HG03135 (cell line): ENCODE data around the gene XKR8.
"Not testable (repeated sequence)": the region's sequence is repeated elsewhere in the genome, so short reads cannot be mapped to it uniquely, and the experiment has no call there.

Source experiments
- ATAC-seq: cut with Tn5 transposase; IDR thresholded peaks from one replicate; pipeline ENCODE4 v1.9.1; 2021; ENCODE audit warnings: mild to moderate bottlenecking, moderate library complexity; ENCODE audit not compliant: unreplicated experiment

Gene XKR8

DNA sequence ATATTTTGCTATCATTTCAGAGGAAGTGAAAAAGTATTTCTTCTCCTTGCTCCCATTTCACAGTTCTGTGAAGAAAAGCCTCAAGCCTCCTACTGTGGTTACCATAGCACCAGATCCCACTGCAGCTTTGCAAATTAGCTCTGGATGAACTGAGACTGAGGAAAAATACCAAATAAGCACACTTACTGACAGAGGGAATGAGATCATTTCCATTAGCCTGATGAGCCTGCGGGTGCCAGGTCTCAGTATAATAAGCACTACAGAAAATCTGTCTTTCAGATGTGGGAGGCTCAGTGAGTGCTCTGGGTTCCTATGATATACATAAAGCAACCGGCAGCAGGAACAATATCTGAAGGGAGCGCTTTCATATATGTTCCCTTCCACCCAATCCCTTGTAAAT lies 21.4 kb downstream of the XKR8 start:
- ATAC-seq = no peak

DNA sequence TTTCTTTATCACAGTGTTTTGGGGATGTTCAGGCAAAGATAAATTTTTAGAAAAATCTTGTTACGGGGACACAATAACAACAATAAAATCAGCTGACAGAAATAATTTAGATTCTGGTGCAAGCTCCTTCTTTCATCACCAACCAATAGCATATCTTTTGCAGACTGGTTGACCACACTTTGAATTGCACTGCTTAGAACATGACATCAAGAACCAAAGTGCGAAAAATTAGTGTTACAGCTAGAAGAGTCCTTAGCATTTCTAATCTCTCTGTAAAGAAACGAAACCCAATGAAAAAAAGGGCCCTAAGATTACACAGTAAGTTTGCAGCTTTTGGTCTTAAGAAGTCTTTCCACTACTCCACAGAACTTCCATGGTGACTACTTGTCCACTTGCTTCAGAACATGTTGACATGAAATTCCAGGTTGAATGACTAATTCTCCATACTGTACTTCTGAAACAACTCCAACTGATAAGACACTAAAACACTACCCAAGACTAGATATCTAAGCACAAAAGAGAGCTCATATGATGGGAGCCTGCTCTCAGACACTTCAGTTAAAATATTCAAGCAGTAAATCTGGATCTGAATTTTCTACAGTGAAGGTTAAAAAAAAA lies 31.3 kb downstream of the XKR8 start:
- ATAC-seq = no peak

DNA sequence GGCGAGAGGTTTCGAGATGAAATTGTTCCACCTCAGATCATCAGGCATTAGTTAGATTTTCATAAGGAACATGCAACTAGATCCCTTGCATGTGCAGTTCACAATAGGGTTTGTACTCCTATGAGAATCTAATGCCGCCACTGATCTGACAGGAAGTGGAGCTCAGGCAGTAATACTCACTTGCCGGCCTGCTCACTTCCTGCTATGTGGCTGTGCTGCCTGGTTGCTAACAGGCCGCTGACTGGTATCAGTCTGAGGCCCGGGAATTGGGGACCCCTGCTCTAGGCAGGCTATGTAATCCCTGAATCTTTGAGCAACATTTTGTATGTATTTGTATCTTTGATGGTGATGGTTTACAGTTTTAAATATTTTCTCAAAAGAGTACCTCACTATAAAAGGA lies 32.5 kb downstream of the XKR8 start:
- ATAC-seq = no peak

DNA sequence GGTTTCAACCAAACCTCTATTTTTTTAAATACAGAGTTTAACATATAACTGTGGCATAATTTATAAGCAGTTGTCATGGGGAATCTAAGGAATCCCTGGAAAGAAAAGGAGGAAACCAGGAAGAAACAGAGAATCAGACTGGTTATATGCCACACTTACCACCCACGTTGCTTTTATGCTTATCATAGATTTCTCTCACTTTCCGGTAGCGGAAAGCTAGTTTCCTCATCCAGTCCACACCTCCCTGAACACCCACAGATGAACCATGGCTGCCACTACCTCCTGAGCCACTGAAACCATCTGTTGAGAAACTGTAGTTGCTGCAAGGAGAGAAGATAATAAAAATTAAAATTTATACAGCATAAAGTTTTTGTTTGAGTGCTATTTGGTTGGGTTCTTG lies 33.5 kb downstream of the XKR8 start:
- no peak for ATAC-seq

DNA sequence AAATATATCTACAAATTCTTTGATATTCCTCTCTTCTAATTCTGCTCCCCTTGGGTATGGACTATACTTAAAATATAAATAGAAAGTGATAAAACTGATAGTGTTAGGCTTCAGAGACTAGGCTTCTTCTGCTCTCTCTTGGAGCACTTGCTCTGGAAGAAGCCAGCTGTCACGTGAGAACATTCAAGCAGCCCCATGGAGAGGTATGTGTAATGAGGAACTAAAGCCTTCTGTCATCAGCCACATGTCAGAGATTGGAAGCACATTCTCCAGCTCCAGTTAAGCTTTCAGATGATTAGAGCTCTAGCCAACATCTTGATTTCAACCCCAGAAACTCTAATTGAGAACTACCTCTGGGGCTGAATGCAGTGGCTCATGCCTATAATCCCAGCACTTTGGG lies 34.3 kb downstream of the XKR8 start:
- no peak for ATAC-seq

DNA sequence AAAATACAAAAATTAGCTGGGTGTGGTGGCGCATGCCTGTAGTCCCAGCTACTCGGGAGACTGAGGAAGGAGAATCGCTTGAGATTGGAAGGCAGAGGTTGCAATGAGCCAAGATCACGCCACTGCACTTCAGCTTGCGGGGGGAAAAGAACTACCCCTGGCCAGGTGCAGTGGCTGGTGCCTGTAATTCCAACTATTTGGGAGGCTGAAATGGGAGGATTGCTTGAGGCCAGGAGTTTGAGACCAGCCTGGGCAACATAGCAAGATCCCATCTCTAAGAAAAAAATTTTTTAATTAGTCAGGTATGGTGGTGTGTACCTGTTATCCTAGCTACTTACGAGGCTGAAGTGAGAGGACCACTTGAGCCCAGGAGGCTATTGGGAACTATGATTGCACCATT lies 34.8 kb downstream of the XKR8 start:
- not testable (repeated sequence) for ATAC-seq

DNA sequence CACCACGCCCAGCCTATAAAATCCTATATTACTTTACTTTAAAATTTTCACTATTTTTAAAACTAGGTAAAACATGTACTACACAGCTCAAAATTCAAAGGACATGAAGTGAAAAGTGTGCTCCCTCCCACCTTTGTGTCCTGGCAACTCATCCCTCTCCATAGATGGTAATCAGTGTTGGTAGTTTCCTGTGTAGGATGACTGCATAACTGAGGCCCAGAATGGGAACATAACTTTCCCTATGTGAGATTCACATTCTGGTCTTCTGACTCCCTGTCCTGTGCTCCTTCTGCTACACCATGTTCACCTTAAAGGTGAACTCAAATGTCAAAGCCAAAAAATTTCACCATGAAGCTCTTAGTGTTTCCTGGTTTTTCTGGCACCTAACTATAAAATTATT lies 39.3 kb downstream of the XKR8 start:
- no peak for ATAC-seq

DNA sequence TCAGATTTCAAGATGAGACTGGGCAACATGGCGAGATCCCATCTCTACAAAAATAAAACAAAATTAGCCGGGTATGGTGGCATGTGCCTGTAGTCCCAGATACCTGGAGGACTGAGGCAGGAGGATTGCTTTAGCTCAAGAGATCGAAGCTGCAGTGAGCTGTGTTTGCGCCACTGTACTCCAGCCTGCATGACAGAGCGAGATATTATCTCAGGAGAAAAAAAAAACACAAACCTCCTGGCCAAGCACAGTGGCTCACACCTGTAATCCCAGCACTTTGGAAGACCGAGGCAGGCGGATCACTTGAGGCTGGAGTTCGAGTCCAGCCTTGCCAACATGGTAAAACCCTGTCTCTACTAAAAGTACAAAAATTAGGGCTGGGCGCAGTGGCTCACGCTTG lies 42.8 kb downstream of the XKR8 start:
- no peak for ATAC-seq

DNA sequence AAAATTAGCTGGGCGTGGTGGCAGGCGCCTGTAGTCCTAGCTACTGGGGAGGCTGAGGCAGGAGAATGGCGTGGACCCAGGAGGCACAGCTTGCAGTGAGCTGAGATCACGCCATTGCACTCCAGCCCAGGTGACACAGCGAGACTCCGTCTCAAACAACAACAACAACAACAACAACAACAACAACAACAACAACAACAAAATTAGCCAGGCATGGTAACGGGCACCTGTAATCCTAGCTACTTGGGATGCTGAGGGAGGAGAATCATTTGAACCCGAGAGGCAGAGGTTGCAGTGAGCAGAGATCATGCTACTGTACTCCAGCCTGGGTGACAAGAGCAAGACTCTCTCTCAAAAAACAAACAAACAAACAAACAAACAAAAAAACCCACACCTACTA lies 43.3 kb downstream of the XKR8 start:
- not testable (repeated sequence) for ATAC-seq

DNA sequence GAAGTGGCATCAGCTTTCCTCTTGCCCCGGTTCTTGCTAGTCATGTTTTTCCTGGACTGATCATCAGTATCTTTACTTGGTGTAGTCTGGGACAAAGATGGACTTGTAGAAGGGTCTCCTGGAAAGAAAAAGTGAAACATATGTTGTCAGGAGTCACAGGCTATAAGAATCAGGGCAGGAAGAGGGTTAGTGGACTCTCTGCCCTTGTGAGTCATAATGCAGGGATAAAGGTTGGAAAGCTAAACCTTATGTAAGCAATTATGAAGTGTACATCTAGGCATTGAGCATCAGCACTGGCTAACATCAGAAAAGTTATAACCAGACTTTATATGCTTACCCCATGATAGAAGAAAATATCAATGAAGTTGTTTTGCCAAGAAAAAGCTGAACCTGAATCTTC lies 51.2 kb downstream of the XKR8 start:
- ATAC-seq = no peak
